Measurements from ENCODE around the gene TMC1. TPM values are rescaled to one million over a fixed set of nuclear protein-coding genes. Genes with fewer than 3 reads are reported as not detected.

The TMC1 gene
- total and polyA plus RNA-seq, 12 donors: 0.01 to 0.67 (median 0.43) TPM; not detected in 6

- Histone ChIP-seq H3K4me1 (no peaks in the 10 kb centered on the region), H3K27me3 (no peaks in the 10 kb centered on the region), H3K27ac (no peak overlapping the region), H3K36me3 (no peaks in the 10 kb centered on the region), H3K4me3 (no peak overlapping the region), H3K9me3 (peaks cover 0 to 12% (median 0%) of the 10 kb centered on the region in 11 donors)
- DNase-seq: no peak
- no peak for TF ChIP-seq CTCF (IDR thresholded peaks at IDR 0.05)
- intact Hi-C loops (cut with DNase I): no loop called here
- ATAC-seq: peak in 1 of 8 donors; percentile 13
Measured at GRCh38 chr9:72691671-72692070, 170.3 kb downstream of the TMC1 start.

GRCh38 chr9:72695365-72695764 is 174.0 kb downstream of the TMC1 start:
- no peak overlapping the region for H3K27ac ChIP-seq
- peaks cover 0 to 5% (median 0%) of the 10 kb centered on the region in 11 donors for H3K9me3 ChIP-seq
- H3K4me1 ChIP-seq: no peaks in the 10 kb centered on the region
- TF ChIP-seq CTCF (IDR thresholded peaks at IDR 0.05): no peak
- intact Hi-C loops (cut with DNase I): no loop called here
- DNase-seq: no peak
- H3K4me3 ChIP-seq: no peak overlapping the region
- ATAC-seq: no peak
- H3K27me3 ChIP-seq: peaks cover 0 to 3% (median 0%) of the 10 kb centered on the region in 7 donors
- no peaks in the 10 kb centered on the region for H3K36me3 ChIP-seq
- 85 to 88% methylated on average over 3 of the region's 3 CpGs for WGBS, 2 donors

- Histone ChIP-seq H3K27ac (no peak overlapping the region), H3K4me3 (no peak overlapping the region), H3K9me3 (no peaks in the 10 kb centered on the region), H3K4me1 (no peaks in the 10 kb centered on the region), H3K36me3 (no peaks in the 10 kb centered on the region), H3K27me3 (peaks cover 0 to 3% (median 0%) of the 10 kb centered on the region in 7 donors)
- no peak for DNase-seq
- TF ChIP-seq CTCF (IDR thresholded peaks at IDR 0.05): no peak
- intact Hi-C loops (cut with DNase I): no loop called here
- no peak for ATAC-seq
Measured at GRCh38 chr9:72696511-72696910, 175.1 kb downstream of the TMC1 start.

GRCh38 chr9:72701510-72701909 is 180.1 kb downstream of the TMC1 start:
- Histone ChIP-seq H3K4me1 (no peaks in the 10 kb centered on the region), H3K27ac (no peak overlapping the region), H3K4me3 (no peak overlapping the region), H3K36me3 (no peaks in the 10 kb centered on the region), H3K27me3 (peaks cover 0 to 3% (median 0%) of the 10 kb centered on the region in 7 donors), H3K9me3 (no peaks in the 10 kb centered on the region)
- no peak for DNase-seq
- 90 to 97% methylated on average over 3 of the region's 3 CpGs for WGBS, 2 donors
- intact Hi-C loops (cut with DNase I): no loop called here
- ATAC-seq: no peak
- no peak for TF ChIP-seq CTCF (IDR thresholded peaks at IDR 0.05)
